Measurements from ENCODE around the gene TIGD2.
"Not testable (repeated sequence)": the region's sequence is repeated elsewhere in the genome, so short reads cannot be mapped to it uniquely, and the experiment has no call there.

TIGD2 gene

GRCh38 chr4:89119836-89120235 lies 8.5 kb downstream of the TIGD2 start:
- no peak for DNase-seq

- DNase-seq, result no peak
Measured at GRCh38 chr4:89121387-89122068, 10.2 kb downstream of the TIGD2 start.

- no peak for DNase-seq
Measured at GRCh38 chr4:89123451-89123851, 12.1 kb downstream of the TIGD2 start.

GRCh38 chr4:89125901-89126782 lies 14.8 kb downstream of the TIGD2 start:
- DNase-seq, result no peak

GRCh38 chr4:89129080-89129640 lies 17.8 kb downstream of the TIGD2 start:
- no peak for DNase-seq

GRCh38 chr4:89134775-89135319 lies 23.5 kb downstream of the TIGD2 start:
- no peak for DNase-seq

GRCh38 chr4:89136525-89136924 lies 25.2 kb downstream of the TIGD2 start:
- no peak for DNase-seq

- DNase-seq, result no peak
Measured at GRCh38 chr4:89137231-89137630, 25.9 kb downstream of the TIGD2 start.

GRCh38 chr4:89137695-89138094 lies 26.4 kb downstream of the TIGD2 start:
- no peak for DNase-seq

GRCh38 chr4:89140168-89140759 lies 28.9 kb downstream of the TIGD2 start:
- no peak for DNase-seq

GRCh38 chr4:89142691-89143669 lies 31.6 kb downstream of the TIGD2 start:
- no peak for DNase-seq

- DNase-seq, result not testable (repeated sequence)
Measured at GRCh38 chr4:89144652-89145051, 33.3 kb downstream of the TIGD2 start.

- DNase-seq, result no peak
Measured at GRCh38 chr4:89146196-89146595, 34.9 kb downstream of the TIGD2 start.

- no peak for DNase-seq
Measured at GRCh38 chr4:89152972-89153371, 41.6 kb downstream of the TIGD2 start.

- DNase-seq, result no peak
Measured at GRCh38 chr4:89156174-89156914, 45.0 kb downstream of the TIGD2 start.

GRCh38 chr4:89157488-89158024 lies 46.2 kb downstream of the TIGD2 start:
- no peak for DNase-seq

GRCh38 chr4:89158884-89159503 lies 47.7 kb downstream of the TIGD2 start:
- DNase-seq, result peak in 1 of 2 experiments; percentile 53

GRCh38 chr4:89160806-89161205 lies 49.5 kb downstream of the TIGD2 start:
- DNase-seq, result no peak

GRCh38 chr4:89161841-89162240 lies 50.5 kb downstream of the TIGD2 start:
- no peak for DNase-seq

- no peak for DNase-seq
Measured at GRCh38 chr4:89162496-89162895, 51.2 kb downstream of the TIGD2 start.
